H1 (cell line): ENCODE results near the gene CASZ1. TPM values are rescaled to one million over a fixed set of nuclear protein-coding genes. Genes with fewer than 3 reads are reported as not detected.
A peak's percentile ranks its signal among the peaks of the same experiment; 100 is the strongest.

Experiments used
- CTCF ChIA-PET: fragments of 300-600 bp; sonication (Branson Sonifier 250); formaldehyde crosslinking; loops from one replicate; lab custom pipeline; 2021; ENCODE audit not compliant: partially characterized antibody; lab: Charles Lee
- POLR2A ChIA-PET: fragments of 300-600 bp; sonication (Branson Sonifier 250); formaldehyde crosslinking; loops from one replicate; lab custom pipeline; 2021; ENCODE audit warnings: inconsistent platforms; ENCODE audit not compliant: partially characterized antibody; lab: Charles Lee
- DNase-seq, 2 experiments: peaks; one replicate each; pipeline versions ENCODE4 v3.0.0 to v3.0.0-alpha.2; 2010 to 2022; ENCODE audit warnings: low spot score in 2 of 2, low read depth in 1 of 2, mixed read lengths in 1 of 2
- FAIRE-seq: peaks from 2 replicates; lab custom pipeline; 2011; peaks lifted over from hg19 to GRCh38; lab: Jason Lieb, UNC
- H2AFZ ChIP-seq: 2 replicates; pipeline ENCODE4 v1.8.1; 2012; ENCODE audit warnings: low read length, inconsistent platforms
- H2AK5ac ChIP-seq: 2 replicates; pipeline ENCODE4 v1.6.1; 2013; ENCODE audit warnings: low read depth, low read length
- H2BK120ac ChIP-seq: replicated peaks from 2 replicates; pipeline ENCODE3; 2013; ENCODE audit warnings: low read depth, low read length, inconsistent platforms
- H2BK12ac ChIP-seq: 2 replicates; pipeline ENCODE4 v1.6.1; 2013; ENCODE audit warnings: low read depth, low read length
- H2BK15ac ChIP-seq: 2 replicates; pipeline ENCODE4 v1.6.1; 2013; ENCODE audit warnings: low read length
- H2BK20ac ChIP-seq: 2 replicates; pipeline ENCODE4 v1.6.1; 2013; ENCODE audit warnings: low read length
- H2BK5ac ChIP-seq: 2 replicates; pipeline ENCODE4 v1.6.1; 2013; ENCODE audit warnings: low read depth, low read length
- H3K14ac ChIP-seq: 2 replicates; pipeline ENCODE4 v1.6.1; 2013; ENCODE audit warnings: inconsistent platforms; ENCODE audit not compliant: insufficient read length
- H3K18ac ChIP-seq: 2 replicates; pipeline ENCODE4 v1.6.1; 2013; ENCODE audit warnings: low read length; ENCODE audit errors: extremely low read depth
- H3K23ac ChIP-seq: 2 replicates; pipeline ENCODE4 v1.6.1; 2013; ENCODE audit warnings: inconsistent platforms; ENCODE audit not compliant: insufficient read length
- H3K23me2 ChIP-seq: 2 replicates; pipeline ENCODE4 v1.6.1; 2013; ENCODE audit warnings: low read depth, low read length
- H3K27ac ChIP-seq: 2 replicates; pipeline ENCODE4 v1.6.1; 2011; ENCODE audit warnings: low read depth, low read length, inconsistent platforms
- H3K27me3 ChIP-seq, 4 experiments: replicated peaks in 1 of 4; 1 replicate in 1 of 4; 2 replicates in 3 of 4; pipeline versions ENCODE4 v1.6.1 to v1.8.1; 2011 to 2013; ENCODE audit warnings: low read length in 3 of 4, mild to moderate bottlenecking in 3 of 4, inconsistent platforms in 2 of 4, mixed read lengths in 2 of 4, moderate library complexity in 1 of 4; ENCODE audit not compliant: control insufficient read depth in 3 of 4, insufficient read depth in 3 of 4; ENCODE audit errors: extremely low read depth in 1 of 4
- H3K36me3 ChIP-seq, 4 experiments: 2 replicates each; pipeline versions ENCODE4 v1.6.1 to v1.8.1; 2011 to 2013; ENCODE audit warnings: mild to moderate bottlenecking in 4 of 4, low read length in 3 of 4, moderate library complexity in 2 of 4, control low read depth in 1 of 4, inconsistent platforms in 1 of 4; ENCODE audit not compliant: insufficient read depth in 4 of 4, control insufficient read depth in 2 of 4
- H3K4ac ChIP-seq: replicated peaks from 2 replicates; pipeline ENCODE3; 2013; ENCODE audit warnings: low read length, low read depth, mixed read lengths, inconsistent platforms; ENCODE audit not compliant: insufficient read length
- H3K4me1 ChIP-seq, 4 experiments: replicated peaks in 1 of 4; 1 replicate in 1 of 4; 2 replicates in 3 of 4; pipeline versions ENCODE4 v1.6.1 to v1.8.1; 2011 to 2013; ENCODE audit warnings: low read length in 3 of 4, inconsistent platforms in 2 of 4, mixed read lengths in 1 of 4; ENCODE audit not compliant: insufficient read depth in 4 of 4, control insufficient read depth in 3 of 4
- H3K4me2 ChIP-seq, 2 experiments: 2 replicates each; pipeline versions ENCODE4 v1.6.1 to v1.8.1; 2011 to 2013; ENCODE audit warnings: low read depth in 2 of 2, low read length in 2 of 2, control low read depth in 1 of 2, inconsistent platforms in 1 of 2, mild to moderate bottlenecking in 1 of 2; ENCODE audit not compliant: insufficient read depth in 1 of 2
- H3K4me3 ChIP-seq, 4 experiments: fragments of 200-600, 300-600 bp in 1 of 4; sonication (generic), shearing (Covaris generic), sonication (Bioruptor Twin) in 1 of 4; 2 replicates each; pipeline versions ENCODE4 v1.5.1 to v1.8.1; 2011 to 2016; ENCODE audit warnings: low read length in 4 of 4, low read depth in 3 of 4, control low read depth in 2 of 4, inconsistent platforms in 2 of 4, mild to moderate bottlenecking in 2 of 4, mixed read lengths in 1 of 4, moderate library complexity in 1 of 4; ENCODE audit not compliant: insufficient read depth in 2 of 4; ENCODE audit errors: extremely low read depth in 1 of 4
- H3K56ac ChIP-seq: replicated peaks from 2 replicates; pipeline ENCODE3; 2013; ENCODE audit warnings: low read depth, mild to moderate bottlenecking, mixed read lengths, low read length, inconsistent platforms; ENCODE audit not compliant: insufficient read length
- H3K79me1 ChIP-seq: 2 replicates; pipeline ENCODE4 v1.6.1; 2013; ENCODE audit warnings: low read depth, low read length, control low read depth
- H3K79me2 ChIP-seq, 2 experiments: 2 replicates each; pipeline versions ENCODE4 v1.6.1 to v1.8.1; 2012 to 2013; ENCODE audit warnings: low read length in 2 of 2, mild to moderate bottlenecking in 2 of 2, inconsistent platforms in 1 of 2; ENCODE audit not compliant: insufficient read depth in 2 of 2, control insufficient read depth in 1 of 2
- H3K9ac ChIP-seq, 4 experiments: replicated peaks in 1 of 4; 1 replicate in 1 of 4; 2 replicates in 3 of 4; pipeline versions ENCODE4 v1.6.1 to v1.8.1; 2011 to 2013; ENCODE audit warnings: low read depth in 3 of 4, low read length in 3 of 4, control low read depth in 2 of 4, mild to moderate bottlenecking in 2 of 4, moderate library complexity in 2 of 4, inconsistent platforms in 1 of 4; ENCODE audit errors: extremely low read depth in 1 of 4
- H3K9me3 ChIP-seq, 2 experiments: 2 replicates each; pipeline versions ENCODE4 v1.6.1 to v1.8.1; 2012 to 2013; ENCODE audit warnings: mild to moderate bottlenecking in 2 of 2, moderate library complexity in 2 of 2, control low read depth in 1 of 2, inconsistent platforms in 1 of 2, low read depth in 1 of 2, low read length in 1 of 2, mixed read lengths in 1 of 2; ENCODE audit not compliant: insufficient read depth in 2 of 2
- H4K20me1 ChIP-seq, 2 experiments: replicated peaks in 1 of 2; 2 replicates each; pipeline versions ENCODE3 to v1.8.1; 2011 to 2013; ENCODE audit warnings: inconsistent platforms in 2 of 2, low read length in 2 of 2, mild to moderate bottlenecking in 1 of 2; ENCODE audit not compliant: insufficient read depth in 2 of 2, control insufficient read depth in 1 of 2
- H4K5ac ChIP-seq: 2 replicates; pipeline ENCODE4 v1.6.1; 2013; ENCODE audit warnings: low read length, low read depth, mixed read lengths, inconsistent platforms; ENCODE audit not compliant: insufficient read length
- H4K8ac ChIP-seq: 2 replicates; pipeline ENCODE4 v1.8.0; 2013; ENCODE audit warnings: mild to moderate bottlenecking, moderate library complexity, low read length, inconsistent platforms; ENCODE audit not compliant: insufficient read depth; ENCODE audit errors: extremely low read depth
- H4K91ac ChIP-seq: replicated peaks from 2 replicates; pipeline ENCODE3; 2013; ENCODE audit warnings: low read length, mixed read lengths, inconsistent platforms; ENCODE audit not compliant: insufficient read length
- ATF2 ChIP-seq: IDR thresholded peaks from 2 replicates; pipeline ENCODE4 v1.6.1; 2012; ENCODE audit warnings: low read length, inconsistent platforms
- BRCA1 ChIP-seq: IDR thresholded peaks from 2 replicates; pipeline ENCODE4 v1.6.1; 2012; ENCODE audit warnings: low read depth, low read length, improper control_type of control experiment
- CTBP2 ChIP-seq: IDR thresholded peaks from 2 replicates; pipeline ENCODE4 v1.7.0; 2011; ENCODE audit warnings: borderline replicate concordance, mild to moderate bottlenecking, moderate library complexity, mixed read lengths, low read length; ENCODE audit not compliant: insufficient read depth, insufficient read length
- EP300 ChIP-seq, 2 experiments: IDR thresholded peaks; 1 replicate in 1 of 2; 2 replicates in 1 of 2; pipeline ENCODE4 v1.6.1; 2011 to 2012; ENCODE audit warnings: low read depth in 2 of 2, low read length in 2 of 2, mild to moderate bottlenecking in 2 of 2, borderline replicate concordance in 1 of 2, inconsistent platforms in 1 of 2, moderate library complexity in 1 of 2
- FOSL1 ChIP-seq: IDR thresholded peaks from 2 replicates; pipeline ENCODE4 v1.6.1; 2011; ENCODE audit warnings: mild to moderate bottlenecking, low read depth, low read length, moderate library complexity; ENCODE audit not compliant: insufficient read depth
- MAFK ChIP-seq: IDR thresholded peaks from 2 replicates; pipeline ENCODE4 v1.6.1; 2012; ENCODE audit warnings: low read depth, mild to moderate bottlenecking, improper control_type of control experiment, low read length
- NRF1 ChIP-seq: IDR thresholded peaks from 2 replicates; pipeline ENCODE4 v1.6.1; 2011; ENCODE audit warnings: mild to moderate bottlenecking, low read depth, low read length, improper control_type of control experiment
- POLR2A ChIP-seq, 2 experiments: IDR thresholded peaks; 1 replicate in 1 of 2; 2 replicates in 1 of 2; pipeline ENCODE4 v1.6.1; 2011; ENCODE audit warnings: low read depth in 2 of 2, low read length in 2 of 2, mild to moderate bottlenecking in 2 of 2; ENCODE audit errors: control extremely low read depth in 1 of 2
- TBP ChIP-seq: IDR thresholded peaks from 2 replicates; pipeline ENCODE4 v1.6.1; 2011; ENCODE audit warnings: low read depth, low read length, improper control_type of control experiment
- WGBS, 2 experiments: shearing (Covaris generic) in 1 of 2; methylation state at CpG; one replicate each; pipeline versions ENCODE4 v1.1.6 to v1.1.7; 2013 to 2015; ENCODE audit warnings: low lambda C conversion rate in 2 of 2, mixed read lengths in 2 of 2, inconsistent platforms in 1 of 2, low coverage in 1 of 2, missing lambda C conversion rate in 1 of 2; ENCODE audit not compliant: insufficient replicate concordance in 2 of 2, insufficient coverage in 1 of 2, insufficient read length in 1 of 2; ENCODE audit errors: extremely low coverage in 1 of 2, missing lambda C conversion rate in 1 of 2; 5-methylcytosine and 5-hydroxymethylcytosine counted together
- polyA plus RNA-seq, 7 experiments: library from polyadenylated mRNA; depleted of rRNA in 3 of 7; stranded (reverse) in 5 of 7; unstranded in 2 of 7; fragments of >200 nt in 5 of 7; fragments of 200-250 nt in 2 of 7; gene quantifications; 1 replicate in 5 of 7; 2 replicates in 1 of 7; 4 replicates in 1 of 7; pipeline versions ENCODE4 v1.2.1 to v1.2.3, GENCODE V29; 2011 to 2013; ENCODE audit warnings: missing spikeins in 2 of 7, mixed read lengths in 2 of 7
- total RNA-seq: library from RNA; stranded (reverse); fragmentation: NEBNext Ultra II Directional; extraction: Animal tissue kit (Norgen Biotek cat#: 25700); gene quantifications from 2 replicates; pipeline ENCODE4 v1.2.1, GENCODE V29; 2021

Gene CASZ1
- total and polyA plus RNA-seq, 2 of the 8 experiments (the other 6 are each of a cell fraction or from before 2014, with no cell fraction given): 4.4 to 7.7 TPM

DNA sequence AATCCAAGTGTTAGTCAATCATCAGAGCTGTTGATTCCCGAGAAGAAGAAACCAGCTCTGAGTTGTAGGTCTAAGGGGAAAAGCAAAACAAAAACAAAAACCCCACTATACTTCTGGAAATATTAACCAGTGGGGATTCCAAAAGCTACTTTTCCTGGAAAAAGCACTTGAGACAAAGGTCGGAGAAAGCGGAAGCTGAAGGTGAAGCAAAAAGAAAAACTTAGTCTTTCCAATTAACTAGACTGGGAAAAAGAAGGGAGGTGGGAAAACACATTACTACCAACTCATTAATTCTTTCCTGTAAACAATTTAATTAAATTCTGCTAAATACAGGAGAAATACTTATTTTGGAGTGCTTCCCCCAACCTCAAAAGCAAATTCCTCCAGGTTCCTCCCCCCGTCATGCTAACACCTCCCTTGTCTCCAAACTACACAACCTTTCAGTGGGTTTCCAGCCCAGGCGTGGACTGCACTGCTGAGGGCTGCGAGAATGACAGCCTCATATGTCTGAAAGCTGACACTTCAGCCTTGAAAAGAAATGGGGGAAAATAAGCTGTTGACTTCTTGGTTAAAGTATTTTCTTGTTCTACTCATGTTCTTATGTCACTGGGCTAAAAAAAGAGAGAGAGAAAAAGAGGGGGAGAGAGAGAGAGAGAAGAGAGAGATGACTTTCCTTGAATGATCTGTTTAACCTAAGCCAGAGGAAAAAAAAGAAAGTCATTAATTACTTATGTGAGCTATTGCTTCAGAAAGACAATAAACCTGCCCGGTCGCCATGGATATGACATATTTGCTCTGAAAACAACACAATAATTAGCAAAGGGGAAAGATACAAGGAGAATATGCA, 5.1 kb downstream of the CASZ1 start:
- no peak overlapping the region for H3K4ac ChIP-seq
- H3K18ac ChIP-seq: no peak overlapping the region
- H4K5ac ChIP-seq: no peak overlapping the region
- no peak overlapping the region for H3K27ac ChIP-seq
- no peak overlapping the region for H2BK5ac ChIP-seq
- no peaks in the 10 kb centered on the region; the same call in 1 of the 2 replicates for H3K79me1 ChIP-seq
- H3K9me3 ChIP-seq: no peaks in the 10 kb centered on the region
- peaks cover 2 to 12% (median 8%) of the 10 kb centered on the region in 4 experiments for H3K4me1 ChIP-seq
- WGBS, 2 experiments: 52% methylated on average over 8 of the region's 8 CpGs; no CpG with 5 or more reads in 1 of the 2 experiments
- peak overlapping the region in 1 of 2 experiments; percentile 14; a peak in 1 of 4 replicates for H3K4me2 ChIP-seq
- peaks cover 19% of the 10 kb centered on the region; the same call in 1 of the 2 replicates for H3K23me2 ChIP-seq
- H3K27me3 ChIP-seq: peaks cover 9 to 27% (median 21%) of the 10 kb centered on the region in 4 experiments; a peak in 6 of 7 replicates
- H2BK120ac ChIP-seq: no peak overlapping the region
- H3K79me2 ChIP-seq: no peaks in the 10 kb centered on the region; a peak in 1 of 4 replicates
- H3K14ac ChIP-seq: no peak overlapping the region
- POLR2A ChIA-PET: interaction anchor here (0.9 kb wide), 1 partner anchor 81 kb away, joined by 4 read pairs; no protein-coding TSS in a partner anchor
- H3K23ac ChIP-seq: no peak overlapping the region
- no peak overlapping the region for H2BK15ac ChIP-seq
- H4K8ac ChIP-seq: no peak overlapping the region
- TF ChIP-seq TBP (no peak), NRF1 (no peak), CTBP2 (no peak), POLR2A (IDR thresholded peaks at IDR 0.05; ENCODE audit: control extremely low read depth in 1 of 2, low read depth in 2 of 2, low read length in 2 of 2) (no peak), BRCA1 (no peak), EP300 (IDR thresholded peaks at IDR 0.05; ENCODE audit: borderline replicate concordance in 1 of 2, low read depth in 2 of 2, low read length in 2 of 2) (no peak), ATF2 (no peak), MAFK (no peak), FOSL1 (no peak)
- DNase-seq (no peak), FAIRE-seq (no peak)
- no peak overlapping the region for H4K91ac ChIP-seq
- H2AFZ ChIP-seq: no peak overlapping the region
- H4K20me1 ChIP-seq: peaks cover 2 to 5% of the 10 kb centered on the region in 2 experiments
- CTCF ChIA-PET: interaction anchor here (0.5 to 1.6 kb wide), 7 partner anchors 40 to 277 kb away, joined by 3 to 4 read pairs (median 3); no protein-coding TSS in a partner anchor
- H2AK5ac ChIP-seq: no peak overlapping the region
- no peak overlapping the region for H3K4me3 ChIP-seq
- no peak overlapping the region for H3K56ac ChIP-seq
- no peak overlapping the region for H2BK20ac ChIP-seq
- H3K9ac ChIP-seq: no peak overlapping the region
- no peak overlapping the region; the same call in 1 of the 2 replicates for H2BK12ac ChIP-seq
- H3K36me3 ChIP-seq: no peaks in the 10 kb centered on the region
